Measurements from ENCODE around the gene UNC119B.

DNA sequence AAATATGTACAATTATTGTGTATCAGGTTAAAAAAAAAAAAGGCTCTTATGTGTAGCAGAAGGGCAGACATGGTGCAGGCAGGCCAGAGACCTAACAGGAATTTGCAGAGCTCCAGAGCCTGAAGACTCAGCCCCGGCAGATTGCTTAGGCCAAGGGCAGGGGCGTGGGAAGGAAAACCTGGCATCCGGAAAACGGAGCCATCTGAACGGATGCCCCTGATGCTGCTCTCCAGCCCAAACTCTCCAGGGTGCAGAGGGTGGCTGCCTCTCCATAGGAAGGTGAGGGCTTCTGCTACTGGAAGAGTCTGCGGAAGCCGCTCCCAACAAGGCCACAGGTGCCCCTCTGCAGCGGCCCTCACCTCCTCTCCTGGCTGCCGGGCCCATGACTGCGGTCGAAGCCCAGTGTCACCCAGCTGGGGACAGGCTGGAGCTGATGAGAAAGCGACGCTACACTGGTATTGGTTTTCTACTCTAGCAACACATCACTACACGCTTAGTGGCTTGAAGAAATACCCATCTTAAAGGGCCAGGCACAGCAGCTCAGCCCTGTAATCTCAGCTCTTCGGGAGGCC is 34.8 kb downstream of the UNC119B start:
- TF ChIP-seq POLR2A (IDR thresholded peaks at IDR 0.05) = no peak
- TF ChIP-seq, protein P1, sequence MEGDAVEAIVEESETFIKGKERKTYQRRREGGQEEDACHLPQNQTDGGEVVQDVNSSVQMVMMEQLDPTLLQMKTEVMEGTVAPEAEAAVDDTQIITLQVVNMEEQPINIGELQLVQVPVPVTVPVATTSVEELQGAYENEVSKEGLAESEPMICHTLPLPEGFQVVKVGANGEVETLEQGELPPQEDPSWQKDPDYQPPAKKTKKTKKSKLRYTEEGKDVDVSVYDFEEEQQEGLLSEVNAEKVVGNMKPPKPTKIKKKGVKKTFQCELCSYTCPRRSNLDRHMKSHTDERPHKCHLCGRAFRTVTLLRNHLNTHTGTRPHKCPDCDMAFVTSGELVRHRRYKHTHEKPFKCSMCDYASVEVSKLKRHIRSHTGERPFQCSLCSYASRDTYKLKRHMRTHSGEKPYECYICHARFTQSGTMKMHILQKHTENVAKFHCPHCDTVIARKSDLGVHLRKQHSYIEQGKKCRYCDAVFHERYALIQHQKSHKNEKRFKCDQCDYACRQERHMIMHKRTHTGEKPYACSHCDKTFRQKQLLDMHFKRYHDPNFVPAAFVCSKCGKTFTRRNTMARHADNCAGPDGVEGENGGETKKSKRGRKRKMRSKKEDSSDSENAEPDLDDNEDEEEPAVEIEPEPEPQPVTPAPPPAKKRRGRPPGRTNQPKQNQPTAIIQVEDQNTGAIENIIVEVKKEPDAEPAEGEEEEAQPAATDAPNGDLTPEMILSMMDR (IDR thresholded peaks at IDR 0.05) = no peak
